Breast epithelium (tissue), 4 donors: ENCODE data around the gene NSD2. TPM values are rescaled to one million over a fixed set of nuclear protein-coding genes. Genes with fewer than 3 reads are reported as not detected.
"Not testable (repeated sequence)": the region's sequence is repeated elsewhere in the genome, so short reads cannot be mapped to it uniquely, and the experiment has no call there.

Experiments
- DNase-seq, 2 donors: peaks; one replicate each; pipeline ENCODE4 v3.0.0-alpha.2; 2019; ENCODE audit warnings: low spot score in 2 of 2
- H3K27ac ChIP-seq, 2 donors: fragments of 200-600 bp; sonication (generic) in 1 of 2; one replicate each; pipeline ENCODE4 v1.5.1; 2016 to 2019; ENCODE audit warnings: mild to moderate bottlenecking in 1 of 2
- H3K27me3 ChIP-seq, 2 donors: fragments of 200-600 bp; sonication (generic) in 1 of 2; one replicate each; pipeline versions ENCODE4 v1.5.1 to v1.6.0; 2017 to 2019; ENCODE audit warnings: control low read depth in 1 of 2, mild to moderate bottlenecking in 1 of 2
- H3K36me3 ChIP-seq: fragments of 200-600 bp; one replicate; pipeline ENCODE4 v1.5.1; 2019
- H3K4me1 ChIP-seq, 2 donors: fragments of 200-600 bp; sonication (generic); one replicate each; pipeline ENCODE4 v1.5.1; 2016 to 2019; ENCODE audit warnings: control low read depth in 1 of 2
- H3K4me3 ChIP-seq, 3 donors: fragments of 200-600 bp; sonication (generic); 1 replicate in 2 of 3; 2 replicates in 1 of 3; pipeline ENCODE4 v1.5.1; 2016 to 2019; ENCODE audit warnings: mild to moderate bottlenecking in 3 of 3, moderate library complexity in 2 of 3
- H3K9me3 ChIP-seq, 2 donors: fragments of 200-600 bp; sonication (generic) in 1 of 2; one replicate each; pipeline ENCODE4 v1.5.1; 2016 to 2019; ENCODE audit warnings: control low read depth in 1 of 2
- POLR2A ChIP-seq: fragments of 450-650 bp; IDR thresholded peaks from one replicate; pipeline ENCODE4 v1.6.1; 2016; ENCODE audit warnings: antibody characterized with exemption, mild to moderate bottlenecking, moderate library complexity
- POLR2AphosphoS5 ChIP-seq, 3 donors: sonication (generic); formaldehyde crosslinking; IDR thresholded peaks; one replicate each; pipeline ENCODE4 v1.6.1; 2017; ENCODE audit warnings: antibody characterized with exemption in 3 of 3
- intact Hi-C: fragments of 100-400 bp; cut with DNase I; formaldehyde crosslinking; loops from one replicate; pipeline ENCODE4 v1.15.1; 2023; ENCODE audit warnings: low total_unique reads
- total RNA-seq, 3 donors: library from RNA; depleted of rRNA; stranded (reverse); fragments of >200 nt; gene quantifications; one replicate each; pipeline ENCODE4 v1.1.0, GENCODE V29; 2016
- TF ChIP-seq, protein P1 (sequence below), 3 donors: fragments of 450-650 bp; IDR thresholded peaks; one replicate each; pipeline ENCODE4 v1.5.1; 2016 to 2017; ENCODE audit warnings: antibody characterized with exemption in 3 of 3, mild to moderate bottlenecking in 3 of 3, moderate library complexity in 3 of 3

NSD2 gene
- total RNA-seq, 3 donors from 2014 or later: 24.6 to 36.7 (median 30.8) TPM

GRCh38 chr4:2015008-2015407 lies 143.8 kb downstream of the NSD2 start:
- intact Hi-C loops: loop anchor here (10.0 kb wide), 1 partner anchor 820 kb away; no protein-coding TSS in a partner anchor
- DNase-seq: no peak
- Histone ChIP-seq H3K4me1 (no peaks in the 10 kb centered on the region), H3K9me3 (no peaks in the 10 kb centered on the region), H3K27ac (no peak overlapping the region), H3K4me3 (no peak overlapping the region), H3K27me3 (no peaks in the 10 kb centered on the region), H3K36me3 (no peaks in the 10 kb centered on the region)
- TF ChIP-seq POLR2AphosphoS5 (IDR thresholded peaks at IDR 0.05): no peak
- no peak for TF ChIP-seq POLR2A
- TF ChIP-seq, protein P1, sequence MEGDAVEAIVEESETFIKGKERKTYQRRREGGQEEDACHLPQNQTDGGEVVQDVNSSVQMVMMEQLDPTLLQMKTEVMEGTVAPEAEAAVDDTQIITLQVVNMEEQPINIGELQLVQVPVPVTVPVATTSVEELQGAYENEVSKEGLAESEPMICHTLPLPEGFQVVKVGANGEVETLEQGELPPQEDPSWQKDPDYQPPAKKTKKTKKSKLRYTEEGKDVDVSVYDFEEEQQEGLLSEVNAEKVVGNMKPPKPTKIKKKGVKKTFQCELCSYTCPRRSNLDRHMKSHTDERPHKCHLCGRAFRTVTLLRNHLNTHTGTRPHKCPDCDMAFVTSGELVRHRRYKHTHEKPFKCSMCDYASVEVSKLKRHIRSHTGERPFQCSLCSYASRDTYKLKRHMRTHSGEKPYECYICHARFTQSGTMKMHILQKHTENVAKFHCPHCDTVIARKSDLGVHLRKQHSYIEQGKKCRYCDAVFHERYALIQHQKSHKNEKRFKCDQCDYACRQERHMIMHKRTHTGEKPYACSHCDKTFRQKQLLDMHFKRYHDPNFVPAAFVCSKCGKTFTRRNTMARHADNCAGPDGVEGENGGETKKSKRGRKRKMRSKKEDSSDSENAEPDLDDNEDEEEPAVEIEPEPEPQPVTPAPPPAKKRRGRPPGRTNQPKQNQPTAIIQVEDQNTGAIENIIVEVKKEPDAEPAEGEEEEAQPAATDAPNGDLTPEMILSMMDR (IDR thresholded peaks at IDR 0.05): no peak

DNA sequence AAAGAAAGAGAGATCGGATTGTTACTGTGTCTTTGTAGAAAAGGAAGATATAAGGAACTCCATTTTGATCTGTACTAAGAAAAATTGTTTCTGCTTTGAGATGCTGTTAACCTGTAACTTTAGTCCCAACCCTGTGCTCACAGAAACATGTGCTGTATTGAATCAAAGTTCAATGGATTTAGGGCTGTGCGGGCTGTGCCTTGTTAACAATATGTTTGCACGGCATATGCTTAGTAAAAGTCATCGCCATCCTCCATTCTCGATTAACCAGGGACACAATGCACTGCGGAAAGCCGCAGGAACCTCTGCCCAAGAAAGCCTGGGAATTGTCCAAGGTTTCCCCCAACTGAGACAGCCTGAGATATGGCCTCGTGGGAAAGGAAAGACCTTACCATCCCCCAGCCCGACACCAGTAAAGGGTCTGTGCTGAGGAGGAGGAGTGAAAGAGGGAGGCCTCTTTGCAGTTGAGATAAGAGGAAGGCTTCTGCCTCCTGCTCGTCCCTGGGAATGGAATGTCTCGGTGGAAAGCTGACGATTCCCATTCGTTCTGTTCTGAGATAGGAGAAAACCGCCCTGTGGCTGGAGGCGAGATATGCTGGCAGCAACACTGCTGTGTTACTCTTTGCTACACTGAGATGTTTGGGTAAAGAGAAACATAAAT lies 150.3 kb downstream of the NSD2 start:
- H3K27me3 ChIP-seq, H3K4me3 ChIP-seq, DNase-seq, H3K27ac ChIP-seq, H3K9me3 ChIP-seq, H3K4me1 ChIP-seq, intact Hi-C loops, H3K36me3 ChIP-seq: not testable (repeated sequence)

- DNase-seq: no peak
- no peak overlapping the region for H3K4me3 ChIP-seq
- H3K9me3 ChIP-seq: no peaks in the 10 kb centered on the region
- no peak for TF ChIP-seq POLR2AphosphoS5 (IDR thresholded peaks at IDR 0.05)
- TF ChIP-seq, protein P1 (IDR thresholded peaks at IDR 0.05): no peak
- no peak for TF ChIP-seq POLR2A
- no peaks in the 10 kb centered on the region for H3K27me3 ChIP-seq
- H3K36me3 ChIP-seq: no peaks in the 10 kb centered on the region
- H3K4me1 ChIP-seq: no peaks in the 10 kb centered on the region
- intact Hi-C loops: no loop called here
- no peak overlapping the region for H3K27ac ChIP-seq
These were observed 153.5 kb downstream of the NSD2 start for GRCh38 chr4:2024683-2025082.

- Histone ChIP-seq H3K9me3 (no peaks in the 10 kb centered on the region), H3K36me3 (no peaks in the 10 kb centered on the region), H3K27ac (no peak overlapping the region), H3K4me1 (no peaks in the 10 kb centered on the region), H3K27me3 (no peaks in the 10 kb centered on the region), H3K4me3 (no peak overlapping the region)
- no peak for DNase-seq
- TF ChIP-seq POLR2A: no peak
- no peak for TF ChIP-seq POLR2AphosphoS5 (IDR thresholded peaks at IDR 0.05)
- TF ChIP-seq, protein P1 (IDR thresholded peaks at IDR 0.05): no peak
- intact Hi-C loops: no loop called here
These were observed 154.6 kb downstream of the NSD2 start for GRCh38 chr4:2025817-2026216.

DNA sequence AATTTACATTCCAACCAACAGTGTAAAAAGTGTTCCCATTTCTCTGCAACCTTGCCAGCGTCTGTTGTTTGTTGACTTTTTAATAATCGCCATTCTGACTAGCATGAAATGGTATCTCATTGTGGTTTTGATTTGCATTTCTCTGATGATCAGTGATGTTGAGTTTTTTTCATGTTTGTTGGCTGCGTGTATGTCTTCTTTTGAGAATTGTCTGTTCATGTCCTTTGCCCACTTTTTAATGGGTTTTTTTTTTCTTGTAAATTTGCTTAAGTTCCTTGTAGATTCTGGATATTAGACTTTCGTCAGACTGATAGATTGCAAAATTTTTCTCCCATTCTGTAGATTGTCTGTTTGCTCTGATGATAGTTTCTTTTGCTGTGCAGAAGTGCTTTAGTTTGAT lies 155.9 kb downstream of the NSD2 start:
- H3K4me3 ChIP-seq, intact Hi-C loops: not testable (repeated sequence)

GRCh38 chr4:2031161-2031560 lies 160.0 kb downstream of the NSD2 start:
- H3K4me1 ChIP-seq, intact Hi-C loops, H3K27ac ChIP-seq, H3K9me3 ChIP-seq, H3K4me3 ChIP-seq, H3K36me3 ChIP-seq, H3K27me3 ChIP-seq, DNase-seq: not testable (repeated sequence)

More for the DNA sequence above, 155.9 kb downstream of the NSD2 start:
- not testable (repeated sequence) for H3K9me3 ChIP-seq, H3K36me3 ChIP-seq, DNase-seq, H3K27ac ChIP-seq, H3K27me3 ChIP-seq, H3K4me1 ChIP-seq

Other genes with a start within 250 kb of the NSD2 start
- 1 to 10 TPM; 3.7 to 7.2 (median 4.6) TPM for gene FAM53A, start 187.1 kb upstream of the NSD2 start, total RNA-seq
- 10 to 100 TPM; 45.1 to 52.0 (median 45.6) TPM for gene SLBP, start 159.1 kb upstream of the NSD2 start, total RNA-seq
- 10 to 100 TPM; 40.5 to 47.3 (median 41.6) TPM for gene TMEM129, start 150.1 kb upstream of the NSD2 start, total RNA-seq
- 1 to 10 TPM; 4.1 to 7.8 (median 4.9) TPM for gene TACC3, start 149.9 kb upstream of the NSD2 start, total RNA-seq
- 1 to 10 TPM in 2 of 3 donors, under 1 TPM in 1; 0.80 to 3.5 (median 2.0) TPM for gene FGFR3, start 78.1 kb upstream of the NSD2 start, total RNA-seq
- 10 to 100 TPM; 31.0 to 42.9 (median 32.5) TPM for gene LETM1, start 15.2 kb upstream of the NSD2 start, total RNA-seq
- gene NELFA, start 137.6 kb downstream of the NSD2 start, total RNA-seq: 10 to 100 TPM; 14.1 to 22.0 (median 18.4) TPM
- 10 to 100 TPM in 1 of 3 donors, 1 to 10 TPM in 2; 2.5 to 13.6 (median 2.9) TPM for gene NAT8L, start 187.9 kb downstream of the NSD2 start, total RNA-seq